Mesothelial cell of epicardium (in vitro differentiated cells): ENCODE results near the gene SYMPK. TPM values are rescaled to one million over a fixed set of nuclear protein-coding genes. Genes with fewer than 3 reads are reported as not detected.

Source experiments
- DNase-seq, 2 experiments: peaks; one replicate each; pipeline ENCODE4 v3.0.0; 2021; ENCODE audit warnings: low spot score in 2 of 2; ENCODE audit not compliant: unreplicated experiment in 2 of 2
- H3K27ac Mint-ChIP-seq: 2 replicates; pipeline ENCODE4 v1.8.0; 2021; ENCODE audit warnings: mixed read lengths
- H3K27me3 Mint-ChIP-seq: 2 replicates; pipeline ENCODE4 v1.8.0; 2021; ENCODE audit warnings: low read depth, mixed read lengths
- H3K36me3 Mint-ChIP-seq: 2 replicates; pipeline ENCODE4 v1.8.0; 2021; ENCODE audit warnings: mixed read lengths
- H3K4me1 Mint-ChIP-seq: 2 replicates; pipeline ENCODE4 v1.8.0; 2021; ENCODE audit warnings: mixed read lengths
- H3K4me3 Mint-ChIP-seq: 2 replicates; pipeline ENCODE4 v1.8.0; 2021; ENCODE audit warnings: mild to moderate bottlenecking, moderate library complexity, mixed read lengths
- H3K9me3 Mint-ChIP-seq: 2 replicates; pipeline ENCODE4 v1.8.0; 2021; ENCODE audit warnings: mixed read lengths
- total RNA-seq: library from RNA; stranded (reverse); gene quantifications from 3 replicates; pipeline ENCODE4 v1.2.1, GENCODE V29; 2021
- TF ChIP-seq, protein P1 (sequence below): fragments of 200-600 bp; sonication (generic); IDR thresholded peaks from one replicate; pipeline ENCODE4 v1.5.0; 2021; ENCODE audit warnings: antibody characterized with exemption; ENCODE audit not compliant: unreplicated experiment

The SYMPK gene
- total RNA-seq, 1 donor from 2014 or later, result 92.6 TPM

GRCh38 chr19:45866400-45867176 is 3.6 kb upstream of the SYMPK start:
- no peak for DNase-seq
- TF ChIP-seq, protein P1, sequence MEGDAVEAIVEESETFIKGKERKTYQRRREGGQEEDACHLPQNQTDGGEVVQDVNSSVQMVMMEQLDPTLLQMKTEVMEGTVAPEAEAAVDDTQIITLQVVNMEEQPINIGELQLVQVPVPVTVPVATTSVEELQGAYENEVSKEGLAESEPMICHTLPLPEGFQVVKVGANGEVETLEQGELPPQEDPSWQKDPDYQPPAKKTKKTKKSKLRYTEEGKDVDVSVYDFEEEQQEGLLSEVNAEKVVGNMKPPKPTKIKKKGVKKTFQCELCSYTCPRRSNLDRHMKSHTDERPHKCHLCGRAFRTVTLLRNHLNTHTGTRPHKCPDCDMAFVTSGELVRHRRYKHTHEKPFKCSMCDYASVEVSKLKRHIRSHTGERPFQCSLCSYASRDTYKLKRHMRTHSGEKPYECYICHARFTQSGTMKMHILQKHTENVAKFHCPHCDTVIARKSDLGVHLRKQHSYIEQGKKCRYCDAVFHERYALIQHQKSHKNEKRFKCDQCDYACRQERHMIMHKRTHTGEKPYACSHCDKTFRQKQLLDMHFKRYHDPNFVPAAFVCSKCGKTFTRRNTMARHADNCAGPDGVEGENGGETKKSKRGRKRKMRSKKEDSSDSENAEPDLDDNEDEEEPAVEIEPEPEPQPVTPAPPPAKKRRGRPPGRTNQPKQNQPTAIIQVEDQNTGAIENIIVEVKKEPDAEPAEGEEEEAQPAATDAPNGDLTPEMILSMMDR, result no peak
- peaks cover 10% of the 10 kb centered on the region for H3K4me1 Mint-ChIP-seq
- no peaks in the 10 kb centered on the region for H3K36me3 Mint-ChIP-seq
- H3K9me3 Mint-ChIP-seq, result no peaks in the 10 kb centered on the region
- H3K27me3 Mint-ChIP-seq, result peaks cover 47% of the 10 kb centered on the region
- no peak overlapping the region for H3K27ac Mint-ChIP-seq
- no peak overlapping the region for H3K4me3 Mint-ChIP-seq

DNA sequence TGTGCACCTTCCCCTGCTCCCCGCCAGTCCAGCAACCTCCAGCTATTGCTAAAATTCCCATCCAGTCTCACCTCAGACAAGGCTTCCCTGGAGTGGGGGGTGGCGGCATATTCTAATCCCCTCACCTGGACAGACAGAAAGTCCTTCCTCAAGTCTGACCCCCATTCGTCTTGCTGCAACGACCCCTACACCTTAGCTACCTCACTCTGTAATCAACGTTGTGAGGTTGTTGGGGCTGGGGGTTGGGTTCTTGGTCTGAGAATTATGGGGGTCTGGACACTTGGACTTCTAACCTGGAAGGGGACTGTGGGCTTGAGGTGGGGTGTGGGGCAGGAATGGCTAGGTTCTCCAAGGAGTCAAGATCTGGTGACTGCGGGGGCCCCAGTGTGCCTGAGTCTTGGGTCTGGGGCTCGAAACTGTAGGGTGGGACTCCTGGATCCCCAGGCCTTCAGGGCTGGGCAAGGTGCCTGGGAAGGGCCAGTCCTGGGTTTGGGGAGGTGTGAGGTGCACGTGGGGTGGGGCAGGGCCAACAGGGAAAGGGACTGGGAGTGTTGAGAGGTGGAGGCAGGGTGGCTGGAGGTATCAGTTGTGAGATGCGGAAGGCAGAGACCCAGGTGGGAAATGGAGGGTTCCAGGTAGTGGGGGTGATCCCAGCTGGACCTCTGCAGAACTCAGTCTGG is 2.5 kb upstream of the SYMPK start:
- no peak for DNase-seq
- Mint-ChIP-seq H3K4me1 (peaks cover 10% of the 10 kb centered on the region), H3K27ac (no peak overlapping the region), H3K4me3 (peak overlapping the region; percentile 13), H3K27me3 (peaks cover 47% of the 10 kb centered on the region), H3K36me3 (no peaks in the 10 kb centered on the region), H3K9me3 (no peaks in the 10 kb centered on the region)
- TF ChIP-seq, protein P1, result no peak

DNA sequence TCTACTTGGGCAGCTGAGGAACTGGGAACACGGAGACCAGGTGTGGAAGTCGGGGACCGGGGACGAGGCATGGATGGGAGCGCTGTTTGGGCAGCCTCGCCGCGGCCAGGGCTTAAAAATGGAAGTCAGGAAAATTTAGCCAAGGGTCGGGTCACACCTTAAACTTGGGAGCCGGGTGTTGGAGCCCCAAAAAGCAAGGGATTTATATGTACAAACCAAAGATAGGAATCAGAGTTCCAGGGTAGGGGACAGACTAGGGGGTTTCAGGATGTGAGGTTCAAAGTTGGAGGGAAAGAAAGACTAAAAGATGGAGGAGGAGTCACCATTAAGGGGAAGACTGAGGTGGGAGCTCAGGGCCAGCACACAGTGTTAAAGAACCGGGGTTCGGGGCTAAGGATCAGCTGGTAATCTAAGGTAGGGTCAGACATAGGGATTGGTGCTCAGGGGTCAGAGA is 1.7 kb upstream of the SYMPK start:
- H3K36me3 Mint-ChIP-seq, result no peaks in the 10 kb centered on the region
- no peak for DNase-seq
- H3K4me3 Mint-ChIP-seq, result peak overlapping the region; percentile 43
- TF ChIP-seq, protein P1, result no peak
- H3K9me3 Mint-ChIP-seq, result no peaks in the 10 kb centered on the region
- H3K4me1 Mint-ChIP-seq, result peaks cover 10% of the 10 kb centered on the region
- H3K27ac Mint-ChIP-seq, result no peak overlapping the region
- H3K27me3 Mint-ChIP-seq, result peaks cover 47% of the 10 kb centered on the region

DNA sequence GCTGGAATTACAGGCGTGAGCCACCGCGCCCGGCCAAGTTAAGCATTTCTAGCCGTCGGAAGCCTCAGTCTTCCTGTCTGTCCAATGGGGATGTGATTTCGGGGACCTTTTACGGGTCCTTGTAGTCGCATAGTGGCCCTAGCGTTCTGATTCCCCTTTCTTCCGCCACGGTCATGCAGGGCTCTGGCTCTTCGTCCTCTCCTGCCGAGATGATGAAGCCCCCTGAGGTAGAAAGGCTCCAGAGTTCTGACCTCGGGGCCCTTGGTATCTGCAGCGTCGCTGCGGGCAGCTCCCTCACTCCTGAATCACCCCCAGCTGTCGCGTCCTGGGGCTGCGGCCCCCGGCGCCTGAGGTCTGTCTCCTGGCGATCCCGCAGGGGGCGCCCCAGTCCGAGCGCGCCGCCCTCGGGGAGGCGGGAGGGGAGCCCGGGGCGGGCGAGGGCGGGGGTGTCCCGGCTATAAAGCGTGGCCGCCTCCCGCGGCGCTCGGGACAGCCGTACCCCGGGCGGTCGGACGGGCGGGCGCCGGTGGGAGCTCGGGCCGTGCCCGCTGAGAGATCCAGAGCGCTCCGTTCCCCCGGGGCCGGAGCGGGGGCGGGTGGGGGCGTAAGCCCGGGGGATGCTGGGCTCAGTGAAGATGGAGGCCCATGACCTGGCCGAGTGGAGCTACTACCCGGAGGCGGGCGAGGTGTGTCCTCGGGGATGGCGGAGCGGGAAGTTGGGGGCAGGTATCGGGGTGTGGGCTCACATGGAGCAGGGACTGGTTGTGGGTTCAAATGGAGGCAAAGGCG is 1.1 kb upstream of the SYMPK start, which contains the start of gene FOXA3:
Gene FOXA3 (plus strand): TSS at position 487 of the 789 bp plus-strand sequence. CDS start 131 bp downstream, at position 618.
- H3K9me3 Mint-ChIP-seq, result no peaks in the 10 kb centered on the region

GRCh38 chr19:45863335-45863839 is 440 bp upstream of the SYMPK start:
- peaks cover 6% of the 10 kb centered on the region for H3K36me3 Mint-ChIP-seq
- peak overlapping the region; percentile 95 for H3K4me3 Mint-ChIP-seq
- H3K27ac Mint-ChIP-seq, result peak overlapping the region; percentile 99
- no peaks in the 10 kb centered on the region for H3K9me3 Mint-ChIP-seq
- peaks cover 47% of the 10 kb centered on the region for H3K27me3 Mint-ChIP-seq
- DNase-seq, result no peak
- TF ChIP-seq, protein P1, result no peak
- peaks cover 10% of the 10 kb centered on the region for H3K4me1 Mint-ChIP-seq

More for the DNA sequence above, 1.1 kb upstream of the SYMPK start, which contains the start of gene FOXA3:
- Mint-ChIP-seq H3K27me3 (peaks cover 47% of the 10 kb centered on the region), H3K36me3 (peaks cover 1% of the 10 kb centered on the region), H3K4me3 (peak within 1 kb of the TSS; percentile 95), H3K27ac (peak within 1 kb of the TSS; percentile 99), H3K4me1 (peaks cover 10% of the 10 kb centered on the region)
- DNase-seq, result no peak
- TF ChIP-seq, protein P1, result peak; percentile 16
